Left lung (tissue), 10 donors: ENCODE measurements around the gene GOSR1. TPM values are rescaled to one million over a fixed set of nuclear protein-coding genes. Genes with fewer than 3 reads are reported as not detected.
A peak's percentile ranks its signal among the peaks of the same experiment; 100 is the strongest.

Experiments used
- ATAC-seq: fragments of 200-7000 bp; cut with Tn5 transposase; one replicate; pipeline ENCODE4 v1.9.1; 2020; ENCODE audit warnings: moderate library complexity
- DNase-seq, 4 donors: peaks; one replicate each; pipeline ENCODE4 v3.0.0-alpha.2; 2013 to 2020
- H3K27ac ChIP-seq, 2 donors: fragments of 200-600 bp; sonication (generic) in 1 of 2; one replicate each; pipeline versions ENCODE4 v1.5.0 to v1.8.0; 2020 to 2021
- H3K27me3 ChIP-seq, 2 donors: fragments of 200-600 bp; sonication (generic) in 1 of 2; one replicate each; pipeline versions ENCODE4 v1.5.0 to v1.8.0; 2020 to 2021
- H3K36me3 ChIP-seq, 2 donors: fragments of 200-600 bp; sonication (generic) in 1 of 2; one replicate each; pipeline versions ENCODE4 v1.5.0 to v1.8.0; 2020 to 2021
- H3K4me1 ChIP-seq, 2 donors: fragments of 200-600 bp; one replicate each; pipeline ENCODE4 v1.8.0; 2021
- H3K4me3 ChIP-seq, 2 donors: fragments of 200-600 bp; sonication (generic) in 1 of 2; one replicate each; pipeline versions ENCODE4 v1.5.0 to v1.8.0; 2020 to 2021; ENCODE audit warnings: mild to moderate bottlenecking in 1 of 2
- H3K9me3 ChIP-seq, 2 donors: fragments of 200-600 bp; sonication (generic) in 1 of 2; one replicate each; pipeline versions ENCODE4 v1.5.0 to v1.8.0; 2020 to 2021
- CTCF ChIP-seq, 2 donors: fragments of 200-600 bp; sonication (generic) in 1 of 2; IDR thresholded peaks; one replicate each; pipeline versions ENCODE4 v1.5.0 to v1.8.0; 2021; ENCODE audit warnings: antibody characterized with exemption in 2 of 2
- intact Hi-C, 2 donors: fragments of 100-400 bp; cut with DNase I; formaldehyde crosslinking; loops; one replicate each; pipeline versions ENCODE4 v1.11.2 to v1.14.2; 2022
- polyA plus RNA-seq, 6 donors: library from polyadenylated mRNA; unstranded; fragments of 120-200 nt; gene quantifications; one replicate each; pipeline ENCODE4 v1.2.1, GENCODE V29; 2013; ENCODE audit not compliant: insufficient read length in 6 of 6
- total RNA-seq, 2 donors: library from RNA; stranded (reverse); fragmentation: NEBNext Ultra II Directional; extraction: Animal tissue kit (Norgen Biotek cat#: 25700); gene quantifications; one replicate each; pipeline ENCODE4 v1.2.1, GENCODE V29; 2021
- donor health status: DM: no; HTN: yes; CAD: no.
- donor health status: DM: no; HTN: no; CAD: no.

The GOSR1 gene
- total and polyA plus RNA-seq, 8 donors, result 44.3 to 55.4 (median 48.6) TPM

- Histone ChIP-seq H3K4me3 (no peak overlapping the region), H3K27me3 (no peaks in the 10 kb centered on the region), H3K36me3 (peaks cover 0 to 99% of the 10 kb centered on the region in 2 donors), H3K27ac (no peak overlapping the region), H3K4me1 (no peaks in the 10 kb centered on the region), H3K9me3 (no peaks in the 10 kb centered on the region)
- no peak for TF ChIP-seq CTCF (IDR thresholded peaks at IDR 0.05)
- no peak for ATAC-seq
- no peak for DNase-seq
- intact Hi-C loops, result no loop called here
These were observed 16.6 kb downstream of the GOSR1 start for GRCh38 chr17:30493780-30494179.

- H3K27ac ChIP-seq, result no peak overlapping the region
- TF ChIP-seq CTCF (IDR thresholded peaks at IDR 0.05), result no peak
- intact Hi-C loops, result no loop called here
- H3K27me3 ChIP-seq, result no peaks in the 10 kb centered on the region
- H3K4me1 ChIP-seq, result no peaks in the 10 kb centered on the region
- ATAC-seq (no peak), DNase-seq (no peak)
- H3K9me3 ChIP-seq, result no peaks in the 10 kb centered on the region
- peaks cover 0 to 99% of the 10 kb centered on the region in 2 donors for H3K36me3 ChIP-seq
- no peak overlapping the region for H3K4me3 ChIP-seq
These were observed 18.4 kb downstream of the GOSR1 start for GRCh38 chr17:30495586-30495985.

- no peak for TF ChIP-seq CTCF (IDR thresholded peaks at IDR 0.05)
- Histone ChIP-seq H3K4me1 (peaks cover 0 to 9% of the 10 kb centered on the region in 2 donors), H3K4me3 (no peak overlapping the region), H3K27me3 (no peaks in the 10 kb centered on the region), H3K9me3 (no peaks in the 10 kb centered on the region), H3K36me3 (peaks cover 0 to 79% of the 10 kb centered on the region in 2 donors), H3K27ac (no peak overlapping the region)
- no peak for ATAC-seq
- intact Hi-C loops, result no loop called here
- DNase-seq, result no peak
These were observed 26.4 kb downstream of the GOSR1 start for GRCh38 chr17:30503558-30503957.

- Histone ChIP-seq H3K27me3 (no peaks in the 10 kb centered on the region), H3K4me1 (peaks cover 0 to 9% of the 10 kb centered on the region in 2 donors), H3K27ac (peak overlapping the region in 1 of 2 donors; percentile 16), H3K9me3 (no peaks in the 10 kb centered on the region), H3K36me3 (peaks cover 0 to 61% of the 10 kb centered on the region in 2 donors), H3K4me3 (no peak overlapping the region)
- no peak for TF ChIP-seq CTCF (IDR thresholded peaks at IDR 0.05)
- ATAC-seq (peak; percentile 86), DNase-seq (peak in 1 of 4 donors; percentile 40)
- intact Hi-C loops, result no loop called here
These were observed 28.7 kb downstream of the GOSR1 start for GRCh38 chr17:30505868-30506417.

GRCh38 chr17:30506481-30506880, 29.3 kb downstream of the GOSR1 start:
- H3K4me3 ChIP-seq, result no peak overlapping the region
- TF ChIP-seq CTCF (IDR thresholded peaks at IDR 0.05), result no peak
- no peaks in the 10 kb centered on the region for H3K9me3 ChIP-seq
- H3K27ac ChIP-seq, result peak overlapping the region in 1 of 2 donors; percentile 16
- H3K36me3 ChIP-seq, result peaks cover 0 to 57% of the 10 kb centered on the region in 2 donors
- no peaks in the 10 kb centered on the region for H3K27me3 ChIP-seq
- peaks cover 0 to 9% of the 10 kb centered on the region in 2 donors for H3K4me1 ChIP-seq
- DNase-seq, result no peak
- intact Hi-C loops, result no loop called here
- ATAC-seq, result no peak
